T-helper 17 cell (primary cell): Measurements from ENCODE around the gene EIF4G3. TPM values are rescaled to one million over a fixed set of nuclear protein-coding genes. Genes with fewer than 3 reads are reported as not detected.

ENCODE experiments used
- ATAC-seq: fragments of 150-1000 bp; cut with Tn5 transposase; 2 replicates; pipeline ENCODE4 v1.10.0; 2021; ENCODE audit warnings: mild to moderate bottlenecking, moderate library complexity
- DNase-seq, 3 donors: peaks; one replicate each; pipeline versions ENCODE4 v3.0.0 to v3.0.0-alpha.2; 2020 to 2021
- H3K9me3 ChIP-seq: one replicate; pipeline ENCODE4 v1.7.0; 2013; ENCODE audit warnings: low read length, mild to moderate bottlenecking; ENCODE audit not compliant: control insufficient read depth, poor library complexity, severe bottlenecking
- H3K27ac Mint-ChIP-seq: one replicate; pipeline ENCODE4 v1.8.0; 2022; ENCODE audit warnings: mild to moderate bottlenecking, moderate library complexity, mixed read lengths
- H3K27me3 Mint-ChIP-seq: one replicate; pipeline ENCODE4 v1.8.0; 2022; ENCODE audit warnings: mixed read lengths
- H3K36me3 Mint-ChIP-seq: one replicate; pipeline ENCODE4 v1.8.0; 2022; ENCODE audit warnings: low read depth, mixed read lengths
- H3K4me1 Mint-ChIP-seq: one replicate; pipeline ENCODE4 v1.8.0; 2022; ENCODE audit warnings: mild to moderate bottlenecking, mixed read lengths
- H3K4me3 Mint-ChIP-seq: one replicate; pipeline ENCODE4 v1.8.0; 2022; ENCODE audit warnings: mild to moderate bottlenecking, moderate library complexity, mixed read lengths
- total RNA-seq, 4 donors: library from RNA in 2 of 4; stranded (reverse) in 2 of 4; gene quantifications; one replicate each; pipeline ENCODE4 v1.2.3 and lab custom pipeline; 2022 to 2026

EIF4G3 gene
- total RNA-seq, 2 donors from 2014 or later = 29.4 to 34.2 TPM

DNA sequence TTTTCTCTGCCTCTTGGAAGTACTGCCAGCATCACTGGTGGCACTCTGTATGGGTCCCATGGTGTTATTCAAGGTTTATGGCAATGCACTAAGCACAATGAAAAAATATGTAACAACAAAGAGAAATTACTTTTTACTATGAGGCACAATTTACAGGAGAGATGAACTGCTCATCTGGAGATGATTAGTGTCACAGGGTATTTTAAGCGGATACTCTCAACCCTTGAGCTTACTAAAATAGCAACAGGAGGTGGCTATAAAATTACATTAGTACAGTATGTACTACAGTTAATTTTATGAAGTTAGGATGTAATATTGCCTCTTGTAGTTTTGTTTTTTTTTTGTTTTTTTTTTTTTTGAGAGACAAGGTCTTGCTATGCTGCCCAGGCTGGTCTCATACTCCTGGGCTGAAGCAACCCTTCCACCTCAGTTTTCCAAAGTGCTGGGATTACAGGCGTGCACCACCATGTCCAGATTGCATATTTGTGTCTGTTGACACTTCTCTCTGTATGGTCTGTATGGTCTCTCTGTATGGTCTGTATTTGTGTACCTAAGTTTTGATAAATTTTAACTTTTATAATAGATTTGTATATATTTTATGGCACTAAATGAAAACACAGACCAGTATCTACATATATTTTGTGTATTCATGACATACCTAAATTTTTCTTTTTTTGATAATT lies 214.0 kb downstream of the EIF4G3 start:
- no peaks in the 10 kb centered on the region for H3K9me3 ChIP-seq
- peaks cover 6% of the 10 kb centered on the region for H3K36me3 Mint-ChIP-seq
- H3K27me3 Mint-ChIP-seq = no peaks in the 10 kb centered on the region
- H3K27ac Mint-ChIP-seq = no peak overlapping the region
- no peak for ATAC-seq
- peaks cover 15% of the 10 kb centered on the region for H3K4me1 Mint-ChIP-seq
- no peak overlapping the region for H3K4me3 Mint-ChIP-seq
- DNase-seq = no peak

DNA sequence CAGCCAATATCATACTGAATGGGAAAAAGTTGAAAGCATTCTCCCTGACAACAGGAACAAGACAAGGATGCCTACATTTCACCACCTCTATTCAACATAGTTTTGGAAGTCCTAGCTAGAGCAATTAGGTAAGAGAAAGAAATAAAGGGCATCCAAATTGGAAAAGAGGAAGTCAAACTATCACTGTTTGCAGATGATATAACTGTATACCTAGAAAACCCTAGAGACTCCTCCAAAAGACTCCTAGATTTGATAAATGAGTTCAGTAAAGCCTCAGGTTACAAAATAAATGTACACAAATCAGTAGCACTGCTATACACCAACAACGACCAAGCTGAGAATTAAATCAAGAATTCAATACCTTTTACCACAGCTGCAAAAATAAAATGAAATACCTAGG lies 218.3 kb downstream of the EIF4G3 start:
- H3K4me1 Mint-ChIP-seq = peaks cover 9% of the 10 kb centered on the region
- H3K27ac Mint-ChIP-seq = no peak overlapping the region
- DNase-seq (no peak), ATAC-seq (no peak)
- no peaks in the 10 kb centered on the region for H3K9me3 ChIP-seq
- no peaks in the 10 kb centered on the region for H3K27me3 Mint-ChIP-seq
- H3K4me3 Mint-ChIP-seq = no peak overlapping the region
- H3K36me3 Mint-ChIP-seq = peaks cover 13% of the 10 kb centered on the region

DNA sequence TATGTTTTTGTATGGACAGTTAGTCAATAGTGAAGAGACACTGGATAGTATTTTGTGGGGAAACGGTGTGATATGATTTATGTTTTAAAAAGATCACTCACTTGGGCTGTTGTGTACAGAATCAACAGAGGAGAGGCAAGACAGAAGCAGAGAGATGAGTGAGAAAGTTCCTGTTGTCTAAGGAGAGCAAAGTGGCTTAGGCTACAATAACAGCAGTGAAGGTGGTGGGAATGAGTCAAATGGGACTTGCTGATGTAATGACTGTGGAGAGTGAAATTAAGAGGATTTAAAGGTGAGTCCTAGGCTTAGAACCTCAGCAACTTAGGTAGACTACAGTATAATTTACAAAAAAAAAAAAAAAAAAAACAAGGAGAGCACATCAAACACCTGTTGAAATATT lies 220.4 kb downstream of the EIF4G3 start:
- H3K4me3 Mint-ChIP-seq = no peak overlapping the region
- H3K4me1 Mint-ChIP-seq = peaks cover 9% of the 10 kb centered on the region
- no peaks in the 10 kb centered on the region for H3K27me3 Mint-ChIP-seq
- ATAC-seq = no peak
- no peaks in the 10 kb centered on the region for H3K9me3 ChIP-seq
- H3K27ac Mint-ChIP-seq = no peak overlapping the region
- H3K36me3 Mint-ChIP-seq = peaks cover 13% of the 10 kb centered on the region
- DNase-seq = no peak

DNA sequence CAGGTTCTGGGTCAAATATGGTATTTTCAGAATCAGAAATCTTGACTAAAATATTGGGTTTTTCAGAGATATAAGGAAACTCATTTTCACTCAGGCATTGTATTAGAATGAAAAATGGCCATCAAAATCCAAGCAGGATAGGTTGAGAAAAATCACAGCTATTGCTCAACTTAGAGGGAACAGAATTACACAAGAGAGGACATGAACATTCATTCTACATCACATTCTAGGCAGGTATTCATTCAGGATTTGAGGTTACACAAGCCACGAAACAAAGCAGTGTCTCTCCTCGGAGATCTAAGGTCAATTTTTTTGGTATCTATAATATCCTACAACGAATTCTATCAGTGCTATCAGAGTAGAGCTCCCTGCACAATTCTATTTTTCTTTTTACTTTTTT lies 226.0 kb downstream of the EIF4G3 start:
- no peaks in the 10 kb centered on the region for H3K9me3 ChIP-seq
- H3K27ac Mint-ChIP-seq = no peak overlapping the region
- no peaks in the 10 kb centered on the region for H3K27me3 Mint-ChIP-seq
- H3K4me1 Mint-ChIP-seq = no peaks in the 10 kb centered on the region
- peaks cover 9% of the 10 kb centered on the region for H3K36me3 Mint-ChIP-seq
- DNase-seq (no peak), ATAC-seq (no peak)
- no peak overlapping the region for H3K4me3 Mint-ChIP-seq

DNA sequence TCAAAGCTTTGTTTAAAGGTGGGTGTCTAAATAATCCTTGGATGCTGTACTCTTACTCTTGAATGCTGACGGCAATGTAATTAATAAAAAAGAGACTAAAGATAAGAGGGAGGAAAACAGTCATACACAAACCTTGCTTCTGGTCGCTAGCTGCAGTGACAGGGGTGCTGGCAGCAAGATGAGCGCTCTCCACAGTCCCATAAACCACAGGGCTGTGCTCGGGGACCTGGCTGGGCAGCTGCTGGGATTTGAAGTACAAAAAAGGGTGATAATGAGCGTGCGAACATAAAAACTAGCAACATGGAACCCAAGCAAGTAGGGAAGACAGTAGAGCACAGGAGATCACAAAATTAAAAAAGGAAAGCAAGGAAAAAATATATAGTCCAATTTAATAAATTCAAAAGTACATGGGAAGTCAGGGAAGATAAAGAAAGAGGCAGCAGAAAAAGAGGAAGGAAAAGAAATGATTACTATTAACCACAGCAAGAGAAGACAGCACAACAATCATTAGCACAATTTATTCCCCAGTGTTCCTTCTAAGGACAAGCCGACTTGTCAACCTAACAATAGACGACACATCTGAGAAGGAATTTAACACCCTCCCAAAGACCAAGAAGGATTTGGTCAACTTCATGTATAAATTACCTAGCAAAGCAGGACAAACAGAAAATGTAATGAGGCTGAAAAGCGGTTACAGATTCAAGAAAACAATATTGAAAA lies 226.7 kb downstream of the EIF4G3 start:
- DNase-seq = no peak
- Mint-ChIP-seq H3K27me3 (no peaks in the 10 kb centered on the region), H3K4me3 (peak overlapping the region; percentile 46), H3K36me3 (peaks cover 9% of the 10 kb centered on the region), H3K27ac (no peak overlapping the region), H3K4me1 (no peaks in the 10 kb centered on the region)
- no peak for ATAC-seq
- no peaks in the 10 kb centered on the region for H3K9me3 ChIP-seq

DNA sequence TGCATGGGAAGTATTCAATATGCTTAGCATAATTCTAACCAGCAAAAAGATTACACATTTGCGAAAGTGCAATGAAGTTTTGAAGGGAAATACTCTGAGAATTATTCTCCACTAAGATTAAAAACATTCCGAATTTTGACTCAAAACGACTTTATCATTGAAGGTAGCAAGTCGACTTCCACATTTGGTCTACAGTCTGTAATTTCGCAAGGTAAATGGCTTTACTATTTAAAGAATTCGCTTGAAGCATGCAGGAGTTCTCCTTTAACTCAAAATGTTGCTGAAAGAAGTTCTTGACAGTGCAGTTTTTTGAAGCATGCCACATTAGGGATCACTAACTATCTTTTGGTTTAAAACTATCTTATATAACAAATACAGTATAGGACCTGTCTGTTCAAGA lies 228.6 kb downstream of the EIF4G3 start:
- no peak for ATAC-seq
- H3K9me3 ChIP-seq = no peaks in the 10 kb centered on the region
- Mint-ChIP-seq H3K4me1 (no peaks in the 10 kb centered on the region), H3K27me3 (no peaks in the 10 kb centered on the region), H3K27ac (no peak overlapping the region), H3K4me3 (no peak overlapping the region), H3K36me3 (peaks cover 5% of the 10 kb centered on the region)
- DNase-seq = no peak

DNA sequence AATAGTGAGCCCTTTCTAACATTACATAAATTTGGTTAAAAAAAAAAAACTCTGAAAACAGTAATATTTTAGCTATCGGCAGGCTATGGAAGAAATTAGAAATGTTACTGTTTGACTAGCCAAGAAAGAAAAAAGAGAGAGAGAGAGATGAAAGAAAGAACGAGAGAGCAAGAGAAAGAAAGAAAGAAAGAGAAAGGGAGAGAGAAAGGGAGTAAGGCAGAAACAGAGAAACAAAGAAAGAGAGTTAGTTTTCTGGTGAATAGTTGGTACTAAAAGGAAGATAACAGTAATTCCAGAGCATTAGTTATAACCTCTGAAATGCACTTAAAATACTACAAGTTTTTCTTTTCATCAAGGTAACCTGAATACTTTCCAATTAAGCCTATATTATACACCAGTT lies 229.3 kb downstream of the EIF4G3 start:
- H3K27me3 Mint-ChIP-seq = no peaks in the 10 kb centered on the region
- no peak overlapping the region for H3K4me3 Mint-ChIP-seq
- no peaks in the 10 kb centered on the region for H3K4me1 Mint-ChIP-seq
- no peak overlapping the region for H3K27ac Mint-ChIP-seq
- no peaks in the 10 kb centered on the region for H3K9me3 ChIP-seq
- H3K36me3 Mint-ChIP-seq = peaks cover 5% of the 10 kb centered on the region
- DNase-seq (no peak), ATAC-seq (no peak)

DNA sequence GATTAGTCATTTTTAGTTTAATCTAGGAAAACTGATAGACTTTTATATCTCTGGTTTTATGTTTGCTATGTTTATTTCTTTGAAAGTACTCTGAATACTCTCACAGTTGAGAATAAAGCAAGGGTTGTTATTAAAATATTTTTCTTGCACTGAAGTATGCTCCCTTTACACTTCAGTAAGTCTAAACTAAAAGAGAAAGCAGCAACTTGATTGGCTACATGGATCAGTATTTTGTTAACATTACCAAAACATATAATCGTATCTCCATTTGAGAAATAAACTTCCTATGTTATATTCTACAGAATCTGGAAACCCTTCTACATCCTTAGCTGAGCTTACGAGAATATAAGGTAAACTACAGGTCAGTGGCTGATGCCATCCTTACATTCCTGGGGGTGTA lies 240.1 kb downstream of the EIF4G3 start:
- DNase-seq = no peak
- H3K4me1 Mint-ChIP-seq = peaks cover 27% of the 10 kb centered on the region
- H3K27me3 Mint-ChIP-seq = no peaks in the 10 kb centered on the region
- H3K36me3 Mint-ChIP-seq = peaks cover 15% of the 10 kb centered on the region
- H3K4me3 Mint-ChIP-seq = no peak overlapping the region
- ATAC-seq = no peak
- no peak overlapping the region for H3K27ac Mint-ChIP-seq
- H3K9me3 ChIP-seq = no peaks in the 10 kb centered on the region

DNA sequence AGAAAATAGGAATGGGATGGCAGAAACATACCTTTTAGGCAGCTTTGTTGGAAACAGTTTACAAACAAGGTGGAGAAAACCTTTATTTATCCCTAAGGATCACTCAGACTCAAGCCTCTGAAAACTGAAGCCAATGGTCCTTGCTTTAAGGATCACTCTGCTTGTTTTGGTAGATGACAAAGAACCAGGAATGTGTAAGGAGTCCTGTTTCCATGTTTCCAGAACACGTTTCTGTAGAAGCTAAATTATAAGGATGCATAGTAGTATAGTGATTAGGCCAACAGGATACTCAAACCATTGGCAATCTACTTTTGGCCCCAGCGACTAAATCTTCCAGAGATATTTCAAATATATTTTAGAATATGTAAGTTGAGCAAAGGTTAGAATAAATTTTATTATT lies 240.5 kb downstream of the EIF4G3 start:
- Mint-ChIP-seq H3K4me1 (peaks cover 27% of the 10 kb centered on the region), H3K36me3 (peaks cover 11% of the 10 kb centered on the region), H3K27me3 (no peaks in the 10 kb centered on the region), H3K4me3 (no peak overlapping the region), H3K27ac (no peak overlapping the region)
- no peaks in the 10 kb centered on the region for H3K9me3 ChIP-seq
- no peak for ATAC-seq
- no peak for DNase-seq

DNA sequence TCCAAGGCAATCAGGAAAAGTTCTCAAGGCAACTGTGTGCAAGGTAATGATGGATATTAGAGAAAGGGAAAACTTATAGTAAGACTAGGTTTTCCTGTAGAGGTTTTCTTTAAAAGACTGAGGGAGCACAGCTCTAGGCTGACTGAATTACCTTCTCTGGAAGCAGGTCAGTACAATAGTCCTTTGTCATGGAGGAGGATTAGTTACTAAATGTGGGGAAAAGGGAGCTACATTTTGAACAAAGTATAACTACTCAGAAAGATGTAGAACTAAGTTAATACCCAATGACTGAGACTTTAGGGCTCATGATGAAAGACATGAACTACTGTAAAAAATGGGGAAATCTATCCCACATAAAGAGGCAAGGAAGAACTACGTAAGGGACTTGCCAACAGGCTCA lies 241.0 kb downstream of the EIF4G3 start:
- DNase-seq = no peak
- Mint-ChIP-seq H3K36me3 (peaks cover 11% of the 10 kb centered on the region), H3K27ac (no peak overlapping the region), H3K4me1 (peaks cover 27% of the 10 kb centered on the region), H3K4me3 (no peak overlapping the region), H3K27me3 (no peaks in the 10 kb centered on the region)
- ATAC-seq = no peak
- no peaks in the 10 kb centered on the region for H3K9me3 ChIP-seq

DNA sequence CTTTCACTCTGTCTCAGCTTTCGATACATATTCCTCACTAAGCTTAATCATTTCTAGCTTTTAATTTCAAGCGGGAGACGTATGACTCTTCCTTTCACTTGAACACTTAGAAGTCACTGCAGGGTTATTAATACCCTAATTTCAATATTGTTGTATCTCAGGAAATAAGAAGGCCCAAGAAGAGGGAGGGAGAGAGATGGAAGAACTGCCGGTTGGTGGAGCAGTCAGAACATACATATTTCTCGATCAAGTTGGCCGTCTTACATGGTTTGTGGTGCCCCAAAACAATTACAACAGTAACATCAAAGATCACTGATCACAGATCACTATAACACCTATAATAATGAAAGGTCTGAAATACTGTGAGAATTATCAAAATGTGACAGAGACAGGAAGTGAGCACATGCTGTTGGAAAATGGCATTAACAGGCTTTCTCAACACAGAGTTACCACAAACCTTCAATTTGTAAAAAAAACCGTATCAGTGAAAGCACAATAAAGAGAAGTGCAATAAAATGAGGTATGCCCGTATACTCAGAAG lies 244.2 kb downstream of the EIF4G3 start:
- peaks cover 14% of the 10 kb centered on the region for H3K36me3 Mint-ChIP-seq
- peak overlapping the region; percentile 58 for H3K4me3 Mint-ChIP-seq
- H3K27ac Mint-ChIP-seq = peak overlapping the region; percentile 86
- ATAC-seq = no peak
- no peaks in the 10 kb centered on the region for H3K9me3 ChIP-seq
- no peaks in the 10 kb centered on the region for H3K27me3 Mint-ChIP-seq
- no peak for DNase-seq
- peaks cover 27% of the 10 kb centered on the region for H3K4me1 Mint-ChIP-seq

DNA sequence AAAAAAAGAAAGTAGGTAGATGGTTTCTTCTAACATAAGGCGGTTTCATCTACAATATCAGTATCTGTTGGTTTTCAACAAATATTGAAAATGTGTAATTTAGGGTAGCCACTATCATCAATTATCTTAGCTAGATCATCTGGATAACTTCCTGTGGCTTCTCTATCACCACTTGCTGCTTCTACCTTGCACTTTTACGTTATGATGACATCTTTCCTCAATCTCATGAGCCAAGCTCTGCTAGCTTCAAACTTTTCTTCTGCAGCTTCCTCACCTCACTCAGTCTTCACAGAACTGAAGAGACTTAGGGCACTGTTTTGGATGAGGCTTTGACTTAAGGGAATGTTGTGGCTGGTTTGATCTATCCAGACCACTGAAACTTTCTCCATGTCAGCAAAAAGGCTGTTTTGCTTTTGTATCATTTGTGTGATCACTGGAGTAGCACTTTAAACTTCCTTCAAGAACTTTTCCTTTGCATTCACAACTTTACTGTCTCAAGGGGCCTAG lies 244.7 kb downstream of the EIF4G3 start:
- Mint-ChIP-seq H3K4me3 (peak overlapping the region; percentile 58), H3K4me1 (peaks cover 26% of the 10 kb centered on the region), H3K36me3 (peaks cover 14% of the 10 kb centered on the region), H3K27ac (peak overlapping the region; percentile 86), H3K27me3 (no peaks in the 10 kb centered on the region)
- ATAC-seq (no peak), DNase-seq (no peak)
- no peaks in the 10 kb centered on the region for H3K9me3 ChIP-seq

DNA sequence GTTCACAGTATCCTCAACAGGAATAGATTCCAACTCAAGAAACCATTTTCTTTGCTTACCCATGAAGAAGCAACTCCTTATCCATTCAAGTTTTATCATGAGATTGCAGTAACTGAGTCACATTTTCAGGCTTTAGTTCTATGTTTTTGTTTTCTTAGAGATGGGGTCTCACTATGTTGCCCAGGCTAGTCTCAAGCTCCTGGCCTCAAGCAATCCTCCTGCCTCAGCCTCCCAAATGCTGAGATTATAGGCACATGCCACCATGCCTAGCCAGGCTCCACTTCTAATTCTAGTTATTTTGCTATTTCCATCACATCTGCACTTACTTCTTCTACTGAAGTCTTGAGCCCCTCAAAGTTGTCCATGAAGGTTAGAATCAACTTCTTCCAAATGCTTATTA lies 246.3 kb downstream of the EIF4G3 start:
- H3K27ac Mint-ChIP-seq = no peak overlapping the region
- H3K9me3 ChIP-seq = no peaks in the 10 kb centered on the region
- no peak overlapping the region for H3K4me3 Mint-ChIP-seq
- ATAC-seq (no peak), DNase-seq (no peak)
- H3K4me1 Mint-ChIP-seq = peaks cover 24% of the 10 kb centered on the region
- no peaks in the 10 kb centered on the region for H3K27me3 Mint-ChIP-seq
- H3K36me3 Mint-ChIP-seq = peaks cover 14% of the 10 kb centered on the region
